ENCODE measurements around the gene LRRC26.

Gene LRRC26

GRCh38 chr9:137184881-137185660 is 15.2 kb upstream of the LRRC26 start:
- no peak for DNase-seq (ENCODE audit: low read depth in 2 of 2)

- DNase-seq (ENCODE audit: low read depth in 2 of 2), result no peak
These were observed 14.2 kb upstream of the LRRC26 start for GRCh38 chr9:137183980-137184595.

- no peak for DNase-seq (ENCODE audit: low read depth in 2 of 2)
These were observed 13.0 kb upstream of the LRRC26 start for GRCh38 chr9:137182836-137183235.

GRCh38 chr9:137181680-137182079 is 11.8 kb upstream of the LRRC26 start:
- DNase-seq (ENCODE audit: low read depth in 2 of 2), result no peak

- DNase-seq (ENCODE audit: low read depth in 2 of 2), result no peak
These were observed 10.6 kb upstream of the LRRC26 start for GRCh38 chr9:137180491-137180890.

GRCh38 chr9:137179761-137180160 is 9.9 kb upstream of the LRRC26 start:
- DNase-seq (ENCODE audit: low read depth in 2 of 2), result no peak

GRCh38 chr9:137178939-137179630 is 9.2 kb upstream of the LRRC26 start:
- DNase-seq (ENCODE audit: low read depth in 2 of 2), result no peak

GRCh38 chr9:137178201-137178938 is 8.5 kb upstream of the LRRC26 start:
- DNase-seq (ENCODE audit: low read depth in 2 of 2), result no peak

- no peak for DNase-seq (ENCODE audit: low read depth in 2 of 2)
These were observed 6.7 kb upstream of the LRRC26 start for GRCh38 chr9:137176302-137177182.

GRCh38 chr9:137175345-137175961 is 5.6 kb upstream of the LRRC26 start:
- DNase-seq (ENCODE audit: low read depth in 2 of 2), result no peak

GRCh38 chr9:137174722-137175293 is 5.0 kb upstream of the LRRC26 start:
- no peak for DNase-seq (ENCODE audit: low read depth in 2 of 2)

- DNase-seq (ENCODE audit: low read depth in 2 of 2), result no peak
These were observed 4.2 kb upstream of the LRRC26 start for GRCh38 chr9:137173796-137174664.

- DNase-seq (ENCODE audit: low read depth in 2 of 2), result no peak
These were observed 3.3 kb upstream of the LRRC26 start for GRCh38 chr9:137172901-137173795.

GRCh38 chr9:137171149-137171900 is 1.5 kb upstream of the LRRC26 start:
- no peak for DNase-seq (ENCODE audit: low read depth in 2 of 2)

- DNase-seq (ENCODE audit: low read depth in 2 of 2), result no peak
These were observed 766 bp upstream of the LRRC26 start for GRCh38 chr9:137170486-137171148.

- DNase-seq (ENCODE audit: low read depth in 2 of 2), result no peak
These were observed 671 bp downstream of the LRRC26 start for GRCh38 chr9:137168904-137169856.
